Activated T-cell treated with anti-CD3 and anti-CD28 coated beads, Interleukin-2, amount 50 U/mL, for 4 hours (primary cell): ENCODE measurements around the gene SDK1. TPM values are rescaled to one million over a fixed set of nuclear protein-coding genes. Genes with fewer than 3 reads are reported as not detected.
A peak's percentile ranks its signal among the peaks of the same experiment; 100 is the strongest.

Experiments used
- ATAC-seq, 2 donors: fragments of 200-7000 bp; cut with Tn5 transposase; one replicate each; pipeline ENCODE4 v1.10.0; 2021
- DNase-seq: peaks from one replicate; pipeline ENCODE4 v3.0.0-alpha.2; 2020
- H3K27me3 Mint-ChIP-seq: one replicate; pipeline ENCODE4 v1.8.0; 2021; ENCODE audit warnings: low read depth, mixed read lengths
- H3K36me3 Mint-ChIP-seq: one replicate; pipeline ENCODE4 v1.8.0; 2022; ENCODE audit warnings: mixed read lengths; ENCODE audit not compliant: insufficient read depth
- H3K4me1 Mint-ChIP-seq: one replicate; pipeline ENCODE4 v1.8.0; 2021; ENCODE audit warnings: low read depth, mixed read lengths
- H3K4me3 Mint-ChIP-seq: one replicate; pipeline ENCODE4 v1.8.0; 2021; ENCODE audit warnings: mild to moderate bottlenecking, moderate library complexity, mixed read lengths
- H3K9me3 Mint-ChIP-seq: one replicate; pipeline ENCODE4 v1.8.0; 2021; ENCODE audit warnings: mixed read lengths
- total RNA-seq, 3 donors: library from RNA; stranded (reverse); gene quantifications; one replicate each; pipeline ENCODE4 v1.2.1, GENCODE V29; 2021

Gene SDK1
- total RNA-seq, result under 1 TPM; 0.05 to 0.79 (median 0.40) TPM

- H3K4me3 Mint-ChIP-seq, result peak within 1 kb of the TSS; percentile 81
- H3K4me1 Mint-ChIP-seq, result peaks cover 8% of the 10 kb centered on the region
- peak; percentile 91 to 92 for ATAC-seq
- peaks cover 27% of the 10 kb centered on the region for H3K27me3 Mint-ChIP-seq
- DNase-seq, result peak; percentile 91
- H3K36me3 Mint-ChIP-seq, result no peaks in the 10 kb centered on the region
- H3K9me3 Mint-ChIP-seq, result no peaks in the 10 kb centered on the region
These were observed at the start of gene SDK1 for GRCh38 chr7:3300651-3301448. TSS of gene SDK1 (plus strand) at chr7:3301252. CDS start at chr7:3301587, 335 bp downstream.

- H3K36me3 Mint-ChIP-seq, result no peaks in the 10 kb centered on the region
- no peak overlapping the region for H3K4me3 Mint-ChIP-seq
- no peaks in the 10 kb centered on the region for H3K4me1 Mint-ChIP-seq
- no peaks in the 10 kb centered on the region for H3K9me3 Mint-ChIP-seq
- no peak for ATAC-seq
- no peak for DNase-seq
- H3K27me3 Mint-ChIP-seq, result peaks cover 13% of the 10 kb centered on the region
These were observed 46.3 kb upstream of the SDK1 start for GRCh38 chr7:3254718-3255117.

GRCh38 chr7:3259711-3260400, 41.2 kb upstream of the SDK1 start:
- peak overlapping the region; percentile 55 for H3K4me3 Mint-ChIP-seq
- no peaks in the 10 kb centered on the region for H3K4me1 Mint-ChIP-seq

GRCh38 chr7:3260401-3260715, 40.7 kb upstream of the SDK1 start:
- no peaks in the 10 kb centered on the region for H3K9me3 Mint-ChIP-seq
- DNase-seq, result no peak
- peak overlapping the region; percentile 55 for H3K4me3 Mint-ChIP-seq
- no peak for ATAC-seq
- H3K36me3 Mint-ChIP-seq, result no peaks in the 10 kb centered on the region
- no peaks in the 10 kb centered on the region for H3K4me1 Mint-ChIP-seq
- H3K27me3 Mint-ChIP-seq, result peaks cover 28% of the 10 kb centered on the region

More at GRCh38 chr7:3259711-3260400, 41.2 kb upstream of the SDK1 start:
- H3K27me3 Mint-ChIP-seq, result peaks cover 28% of the 10 kb centered on the region
- H3K36me3 Mint-ChIP-seq, result no peaks in the 10 kb centered on the region
- DNase-seq, result no peak
- ATAC-seq, result no peak
- H3K9me3 Mint-ChIP-seq, result no peaks in the 10 kb centered on the region

GRCh38 chr7:3264693-3265339, 36.2 kb upstream of the SDK1 start:
- Mint-ChIP-seq H3K4me3 (no peak overlapping the region), H3K27me3 (peaks cover 25% of the 10 kb centered on the region), H3K36me3 (no peaks in the 10 kb centered on the region), H3K9me3 (no peaks in the 10 kb centered on the region), H3K4me1 (no peaks in the 10 kb centered on the region)
- ATAC-seq, result no peak
- DNase-seq, result no peak

GRCh38 chr7:3265388-3265787, 35.7 kb upstream of the SDK1 start:
- Mint-ChIP-seq H3K4me3 (no peak overlapping the region), H3K9me3 (no peaks in the 10 kb centered on the region), H3K36me3 (no peaks in the 10 kb centered on the region), H3K4me1 (no peaks in the 10 kb centered on the region), H3K27me3 (peaks cover 21% of the 10 kb centered on the region)
- ATAC-seq (no peak), DNase-seq (no peak)

GRCh38 chr7:3266240-3266639, 34.8 kb upstream of the SDK1 start:
- Mint-ChIP-seq H3K4me1 (no peaks in the 10 kb centered on the region), H3K4me3 (no peak overlapping the region), H3K27me3 (peaks cover 19% of the 10 kb centered on the region), H3K9me3 (no peaks in the 10 kb centered on the region), H3K36me3 (no peaks in the 10 kb centered on the region)
- DNase-seq, result no peak
- ATAC-seq, result no peak

GRCh38 chr7:3267966-3268690, 32.9 kb upstream of the SDK1 start:
- Mint-ChIP-seq H3K9me3 (no peaks in the 10 kb centered on the region), H3K4me3 (no peak overlapping the region), H3K27me3 (peaks cover 15% of the 10 kb centered on the region), H3K36me3 (no peaks in the 10 kb centered on the region), H3K4me1 (no peaks in the 10 kb centered on the region)
- DNase-seq (no peak), ATAC-seq (no peak)

GRCh38 chr7:3270362-3270761, 30.7 kb upstream of the SDK1 start:
- ATAC-seq, result no peak
- Mint-ChIP-seq H3K27me3 (peaks cover 13% of the 10 kb centered on the region), H3K9me3 (no peaks in the 10 kb centered on the region), H3K36me3 (no peaks in the 10 kb centered on the region), H3K4me1 (no peaks in the 10 kb centered on the region), H3K4me3 (no peak overlapping the region)
- no peak for DNase-seq

GRCh38 chr7:3271298-3271697, 29.8 kb upstream of the SDK1 start:
- DNase-seq, result no peak
- H3K36me3 Mint-ChIP-seq, result no peaks in the 10 kb centered on the region
- H3K9me3 Mint-ChIP-seq, result no peaks in the 10 kb centered on the region
- H3K27me3 Mint-ChIP-seq, result peaks cover 13% of the 10 kb centered on the region
- H3K4me1 Mint-ChIP-seq, result no peaks in the 10 kb centered on the region
- ATAC-seq, result no peak
- H3K4me3 Mint-ChIP-seq, result no peak overlapping the region

GRCh38 chr7:3272691-3273141, 28.3 kb upstream of the SDK1 start:
- ATAC-seq (no peak), DNase-seq (no peak)
- no peaks in the 10 kb centered on the region for H3K36me3 Mint-ChIP-seq
- H3K27me3 Mint-ChIP-seq, result peaks cover 15% of the 10 kb centered on the region
- no peaks in the 10 kb centered on the region for H3K4me1 Mint-ChIP-seq
- H3K4me3 Mint-ChIP-seq, result no peak overlapping the region
- H3K9me3 Mint-ChIP-seq, result peaks cover 5% of the 10 kb centered on the region

- DNase-seq (no peak), ATAC-seq (no peak)
- H3K4me3 Mint-ChIP-seq, result no peak overlapping the region
- no peaks in the 10 kb centered on the region for H3K36me3 Mint-ChIP-seq
- peaks cover 14% of the 10 kb centered on the region for H3K27me3 Mint-ChIP-seq
- H3K4me1 Mint-ChIP-seq, result no peaks in the 10 kb centered on the region
- peaks cover 5% of the 10 kb centered on the region for H3K9me3 Mint-ChIP-seq
These were observed 26.9 kb upstream of the SDK1 start for GRCh38 chr7:3274131-3274530.

GRCh38 chr7:3277604-3278572, 23.2 kb upstream of the SDK1 start:
- H3K9me3 Mint-ChIP-seq, result peaks cover 5% of the 10 kb centered on the region
- no peak for ATAC-seq

More at GRCh38 chr7:3277604-3278572, 23.2 kb upstream of the SDK1 start:
- Mint-ChIP-seq H3K4me3 (no peak overlapping the region), H3K27me3 (peaks cover 14% of the 10 kb centered on the region), H3K36me3 (no peaks in the 10 kb centered on the region), H3K4me1 (no peaks in the 10 kb centered on the region)
- no peak for DNase-seq
